Activated T-helper 17 cell treated with anti-CD3 and anti-CD28 coated beads, Interleukin-2, amount 50 U/mL, for 72 hours (primary cell): ENCODE measurements around the gene TSC22D3. TPM values are rescaled to one million over a fixed set of nuclear protein-coding genes. Genes with fewer than 3 reads are reported as not detected.

Experiments used
- ATAC-seq: fragments of 150-1000 bp; cut with Tn5 transposase; replicated peaks from 2 replicates; pipeline ENCODE4 v1.10.0; 2021; ENCODE audit warnings: mild to moderate bottlenecking, moderate library complexity
- H3K27ac Mint-ChIP-seq: one replicate; pipeline ENCODE4 v1.8.0; 2022; ENCODE audit warnings: mixed read lengths
- H3K27me3 Mint-ChIP-seq: one replicate; pipeline ENCODE4 v1.8.0; 2022; ENCODE audit warnings: mixed read lengths
- H3K36me3 Mint-ChIP-seq: one replicate; pipeline ENCODE4 v1.8.0; 2022; ENCODE audit warnings: low read depth, mild to moderate bottlenecking, mixed read lengths
- H3K4me1 Mint-ChIP-seq: one replicate; pipeline ENCODE4 v1.8.0; 2022; ENCODE audit warnings: mixed read lengths
- H3K4me3 Mint-ChIP-seq: one replicate; pipeline ENCODE4 v1.8.0; 2022; ENCODE audit warnings: mild to moderate bottlenecking, mixed read lengths
- H3K9me3 Mint-ChIP-seq: one replicate; pipeline ENCODE4 v1.8.0; 2022; ENCODE audit warnings: mixed read lengths
- total RNA-seq, 2 donors: library from RNA; stranded (reverse); gene quantifications; one replicate each; pipeline ENCODE4 v1.2.3, GENCODE V29; 2022

The TSC22D3 gene
- total RNA-seq, 2 donors from 2014 or later, result 49.9 to 199 TPM

GRCh38 chrX:107729558-107730297 lies 45.9 kb downstream of the TSC22D3 start:
- H3K9me3 Mint-ChIP-seq, result no peaks in the 10 kb centered on the region
- H3K4me1 Mint-ChIP-seq, result no peaks in the 10 kb centered on the region
- H3K27ac Mint-ChIP-seq, result no peak overlapping the region
- H3K27me3 Mint-ChIP-seq, result no peaks in the 10 kb centered on the region
- peak; percentile 93 for ATAC-seq
- no peaks in the 10 kb centered on the region for H3K36me3 Mint-ChIP-seq
- no peak overlapping the region for H3K4me3 Mint-ChIP-seq

- no peak overlapping the region for H3K4me3 Mint-ChIP-seq
- ATAC-seq, result no peak
- peak overlapping the region; percentile 22 for H3K27ac Mint-ChIP-seq
- no peaks in the 10 kb centered on the region for H3K4me1 Mint-ChIP-seq
- H3K9me3 Mint-ChIP-seq, result no peaks in the 10 kb centered on the region
- no peaks in the 10 kb centered on the region for H3K36me3 Mint-ChIP-seq
- H3K27me3 Mint-ChIP-seq, result no peaks in the 10 kb centered on the region
Measured at GRCh38 chrX:107728371-107729099, 47.1 kb downstream of the TSC22D3 start.

GRCh38 chrX:107726816-107727534 lies 48.6 kb downstream of the TSC22D3 start:
- H3K27me3 Mint-ChIP-seq, result no peaks in the 10 kb centered on the region
- H3K4me3 Mint-ChIP-seq, result no peak overlapping the region
- ATAC-seq, result no peak
- H3K36me3 Mint-ChIP-seq, result no peaks in the 10 kb centered on the region
- H3K27ac Mint-ChIP-seq, result no peak overlapping the region
- H3K9me3 Mint-ChIP-seq, result no peaks in the 10 kb centered on the region
- H3K4me1 Mint-ChIP-seq, result no peaks in the 10 kb centered on the region

- no peak overlapping the region for H3K27ac Mint-ChIP-seq
- H3K4me3 Mint-ChIP-seq, result no peak overlapping the region
- H3K9me3 Mint-ChIP-seq, result no peaks in the 10 kb centered on the region
- H3K4me1 Mint-ChIP-seq, result no peaks in the 10 kb centered on the region
- no peaks in the 10 kb centered on the region for H3K27me3 Mint-ChIP-seq
- no peaks in the 10 kb centered on the region for H3K36me3 Mint-ChIP-seq
- ATAC-seq, result no peak
Measured at GRCh38 chrX:107725761-107726555, 49.6 kb downstream of the TSC22D3 start.

- no peak overlapping the region for H3K4me3 Mint-ChIP-seq
- H3K27me3 Mint-ChIP-seq, result no peaks in the 10 kb centered on the region
Measured at GRCh38 chrX:107724653-107725052, 50.9 kb downstream of the TSC22D3 start.

GRCh38 chrX:107723511-107723910 lies 52.1 kb downstream of the TSC22D3 start:
- Mint-ChIP-seq H3K4me1 (no peaks in the 10 kb centered on the region), H3K27ac (no peak overlapping the region), H3K4me3 (no peak overlapping the region), H3K27me3 (no peaks in the 10 kb centered on the region), H3K36me3 (no peaks in the 10 kb centered on the region), H3K9me3 (no peaks in the 10 kb centered on the region)
- no peak for ATAC-seq

More at GRCh38 chrX:107724653-107725052, 50.9 kb downstream of the TSC22D3 start:
- Mint-ChIP-seq H3K36me3 (no peaks in the 10 kb centered on the region), H3K27ac (no peak overlapping the region), H3K9me3 (no peaks in the 10 kb centered on the region), H3K4me1 (no peaks in the 10 kb centered on the region)
- no peak for ATAC-seq

GRCh38 chrX:107721966-107722707 lies 53.5 kb downstream of the TSC22D3 start:
- H3K4me3 Mint-ChIP-seq, result no peak overlapping the region
- peaks cover 6% of the 10 kb centered on the region for H3K4me1 Mint-ChIP-seq
- peaks cover 5% of the 10 kb centered on the region for H3K36me3 Mint-ChIP-seq
- ATAC-seq, result no peak
- H3K27me3 Mint-ChIP-seq, result no peaks in the 10 kb centered on the region
- no peak overlapping the region for H3K27ac Mint-ChIP-seq
- no peaks in the 10 kb centered on the region for H3K9me3 Mint-ChIP-seq

GRCh38 chrX:107721318-107721717 lies 54.3 kb downstream of the TSC22D3 start:
- peaks cover 6% of the 10 kb centered on the region for H3K4me1 Mint-ChIP-seq
- H3K27ac Mint-ChIP-seq, result no peak overlapping the region
- no peak overlapping the region for H3K4me3 Mint-ChIP-seq
- peaks cover 12% of the 10 kb centered on the region for H3K36me3 Mint-ChIP-seq
- no peaks in the 10 kb centered on the region for H3K9me3 Mint-ChIP-seq
- no peak for ATAC-seq
- H3K27me3 Mint-ChIP-seq, result no peaks in the 10 kb centered on the region

- Mint-ChIP-seq H3K27ac (peak overlapping the region; percentile 95), H3K4me1 (peaks cover 6% of the 10 kb centered on the region), H3K4me3 (peak overlapping the region; percentile 87), H3K27me3 (no peaks in the 10 kb centered on the region), H3K9me3 (no peaks in the 10 kb centered on the region), H3K36me3 (peaks cover 43% of the 10 kb centered on the region)
- no peak for ATAC-seq
Measured at GRCh38 chrX:107718156-107718621, 57.4 kb downstream of the TSC22D3 start.

- Mint-ChIP-seq H3K9me3 (no peaks in the 10 kb centered on the region), H3K4me1 (peaks cover 16% of the 10 kb centered on the region), H3K36me3 (peaks cover 53% of the 10 kb centered on the region), H3K4me3 (peak overlapping the region; percentile 87), H3K27ac (peak overlapping the region; percentile 95), H3K27me3 (no peaks in the 10 kb centered on the region)
- ATAC-seq, result peak; percentile 81
Measured at GRCh38 chrX:107716816-107717700, 58.5 kb downstream of the TSC22D3 start.

GRCh38 chrX:107716118-107716684 lies 59.4 kb downstream of the TSC22D3 start:
- Mint-ChIP-seq H3K27me3 (no peaks in the 10 kb centered on the region), H3K4me1 (peaks cover 22% of the 10 kb centered on the region), H3K27ac (peak overlapping the region; percentile 100), H3K36me3 (peaks cover 57% of the 10 kb centered on the region), H3K9me3 (no peaks in the 10 kb centered on the region), H3K4me3 (peak overlapping the region; percentile 87)
- no peak for ATAC-seq

- ATAC-seq, result no peak
- Mint-ChIP-seq H3K27me3 (no peaks in the 10 kb centered on the region), H3K9me3 (no peaks in the 10 kb centered on the region), H3K27ac (peak overlapping the region; percentile 100), H3K4me3 (peak overlapping the region; percentile 87), H3K4me1 (peaks cover 24% of the 10 kb centered on the region), H3K36me3 (peaks cover 61% of the 10 kb centered on the region)
Measured at GRCh38 chrX:107715331-107716117, 60.1 kb downstream of the TSC22D3 start.
